HG03139 (cell line): ENCODE data around the gene TPST2.

Experiments
- ATAC-seq: cut with Tn5 transposase; IDR thresholded peaks from one replicate; pipeline ENCODE4 v1.9.1; 2021; ENCODE audit not compliant: unreplicated experiment

The TPST2 gene

GRCh38 chr22:26558248-26558895 is 31.6 kb downstream of the TPST2 start:
- no peak for ATAC-seq

GRCh38 chr22:26556904-26557303 is 33.0 kb downstream of the TPST2 start:
- no peak for ATAC-seq

- no peak for ATAC-seq
Measured at GRCh38 chr22:26555478-26555877, 34.5 kb downstream of the TPST2 start.

DNA sequence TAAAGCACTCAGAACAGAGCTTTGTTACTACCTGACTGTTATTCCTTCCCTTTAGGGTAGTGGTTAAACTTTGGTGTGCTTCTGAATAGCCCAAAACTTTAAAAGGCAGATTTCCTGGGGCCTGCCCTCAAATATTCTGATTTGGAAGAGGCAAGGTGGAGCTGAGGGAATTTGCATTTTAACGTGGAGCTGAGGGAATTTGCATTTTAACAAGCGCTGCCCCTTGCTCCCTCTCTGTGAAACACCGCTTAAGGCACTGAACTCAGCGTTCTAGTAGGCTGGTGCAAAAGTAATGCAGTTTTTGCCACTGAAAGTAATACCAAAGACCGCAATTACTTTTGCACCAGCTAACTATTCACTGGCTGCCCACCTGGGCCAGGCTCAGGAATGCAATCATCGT is 35.0 kb downstream of the TPST2 start:
- ATAC-seq = no peak

DNA sequence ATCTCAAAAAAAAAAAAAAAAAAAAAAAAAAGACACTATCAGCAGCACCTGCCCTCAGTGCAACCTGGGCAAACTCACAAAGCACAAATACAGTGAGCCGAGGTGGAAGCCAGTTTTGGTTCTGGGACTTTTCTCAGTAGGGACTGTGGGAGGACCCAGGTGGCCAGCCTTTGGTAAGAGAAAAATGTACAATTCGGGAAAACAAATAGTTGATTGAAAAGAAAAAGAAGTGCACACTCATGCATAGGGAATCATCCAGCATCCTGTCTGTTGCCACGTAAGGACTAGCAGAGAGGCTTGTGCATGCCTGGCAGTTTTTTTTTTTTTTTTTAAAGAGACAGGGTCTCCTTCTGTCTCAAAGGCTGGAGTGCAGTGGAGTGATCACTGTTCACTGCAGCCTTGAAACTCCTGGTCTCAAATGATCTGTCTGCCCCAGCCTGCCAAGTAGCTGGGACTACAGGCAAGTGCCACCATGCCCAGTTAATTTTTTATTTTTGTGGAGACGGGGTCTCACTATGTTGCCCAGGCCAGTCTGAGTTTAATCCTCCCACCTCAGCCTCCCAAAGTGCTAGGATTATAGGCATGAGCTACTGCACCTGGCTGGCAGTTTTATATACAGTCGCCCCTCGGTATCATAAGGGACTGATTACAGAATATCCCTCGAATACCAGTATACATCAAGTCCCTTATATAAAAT is 36.7 kb downstream of the TPST2 start:
- no peak for ATAC-seq

DNA sequence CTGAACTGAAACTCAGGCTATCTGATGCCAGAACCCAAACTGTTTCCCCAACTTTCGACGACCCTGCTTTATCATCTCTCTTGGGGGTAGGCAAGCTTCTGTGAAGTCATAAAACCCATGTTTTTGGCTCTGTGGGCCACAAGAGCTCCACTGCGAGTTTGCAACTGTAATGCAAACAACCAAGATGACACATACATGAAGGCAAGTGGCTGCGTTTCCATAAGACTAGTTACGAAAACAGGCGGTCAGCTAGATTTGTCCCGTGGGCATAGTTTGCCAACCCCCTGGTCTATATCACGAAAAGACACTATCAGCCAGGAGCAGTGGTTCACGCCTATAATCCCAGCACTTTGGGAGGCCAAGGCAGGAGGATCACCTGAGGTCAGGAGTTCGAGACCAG is 37.5 kb downstream of the TPST2 start:
- no peak for ATAC-seq

DNA sequence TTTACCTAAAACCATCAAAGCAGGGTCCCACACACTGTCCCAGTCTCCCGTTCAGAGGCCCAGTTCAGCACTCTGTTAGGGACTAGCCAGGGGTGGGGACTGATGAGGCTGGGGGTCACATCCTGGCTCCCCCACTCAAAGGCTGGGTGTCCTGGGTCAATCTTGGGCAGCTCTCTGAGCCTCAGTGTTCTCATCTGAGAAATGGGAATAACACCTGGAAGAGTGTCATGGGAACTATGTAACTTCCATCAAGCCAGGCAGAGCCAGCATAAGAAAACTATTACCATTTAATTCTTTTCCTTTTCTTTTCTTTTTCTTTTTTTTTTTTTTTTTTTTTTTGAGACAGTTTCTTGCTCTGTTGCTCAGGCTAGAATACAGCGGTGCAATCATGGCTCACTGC is 38.4 kb downstream of the TPST2 start:
- ATAC-seq = no peak

DNA sequence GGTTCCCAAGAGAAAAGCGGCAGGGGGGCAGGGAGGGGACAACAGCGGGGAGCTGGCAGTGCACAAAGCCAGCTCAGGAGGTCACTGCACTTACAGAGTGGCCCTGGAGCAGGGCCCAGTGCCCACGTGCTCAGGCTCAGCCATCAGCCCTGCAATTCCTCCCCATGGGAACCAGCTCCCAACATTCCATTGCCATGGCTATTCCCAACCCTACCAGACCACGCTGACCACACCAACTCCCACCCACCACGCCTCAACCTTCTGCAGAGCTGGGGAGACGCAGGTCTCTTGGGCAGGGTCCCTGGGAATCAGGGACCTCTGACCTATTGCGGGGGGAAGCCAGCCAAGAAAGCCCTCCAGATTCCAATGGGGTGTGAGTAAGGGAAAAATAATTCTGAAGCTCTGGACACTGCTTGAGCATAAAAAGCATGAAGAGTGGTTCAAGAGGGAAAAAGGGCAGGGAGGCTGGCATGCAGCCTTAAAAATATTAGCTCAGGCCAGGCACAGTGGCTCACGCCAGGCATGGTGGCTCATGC is 39.4 kb downstream of the TPST2 start:
- ATAC-seq = no peak

- no peak for ATAC-seq
Measured at GRCh38 chr22:26549902-26550497, 39.9 kb downstream of the TPST2 start.

DNA sequence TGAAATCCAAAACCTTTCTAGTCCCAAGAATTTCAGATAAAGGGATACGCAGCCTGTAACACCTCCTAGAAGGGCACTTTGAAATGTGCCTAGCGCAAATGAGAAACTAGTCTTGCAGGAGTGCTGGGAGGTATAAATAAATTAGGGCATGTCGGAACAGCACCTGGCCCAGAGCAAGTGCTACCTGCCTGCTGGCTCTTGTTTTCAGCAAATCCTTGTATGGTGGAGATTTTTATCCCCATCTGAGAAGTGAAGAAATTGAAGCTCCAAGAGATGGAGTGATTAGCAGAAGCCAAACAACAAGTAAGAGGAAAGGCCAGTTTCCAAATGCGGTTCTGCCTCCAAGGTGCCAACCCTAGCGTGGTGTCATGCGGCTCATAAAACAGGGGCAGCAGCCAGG is 40.9 kb downstream of the TPST2 start:
- ATAC-seq = no peak

DNA sequence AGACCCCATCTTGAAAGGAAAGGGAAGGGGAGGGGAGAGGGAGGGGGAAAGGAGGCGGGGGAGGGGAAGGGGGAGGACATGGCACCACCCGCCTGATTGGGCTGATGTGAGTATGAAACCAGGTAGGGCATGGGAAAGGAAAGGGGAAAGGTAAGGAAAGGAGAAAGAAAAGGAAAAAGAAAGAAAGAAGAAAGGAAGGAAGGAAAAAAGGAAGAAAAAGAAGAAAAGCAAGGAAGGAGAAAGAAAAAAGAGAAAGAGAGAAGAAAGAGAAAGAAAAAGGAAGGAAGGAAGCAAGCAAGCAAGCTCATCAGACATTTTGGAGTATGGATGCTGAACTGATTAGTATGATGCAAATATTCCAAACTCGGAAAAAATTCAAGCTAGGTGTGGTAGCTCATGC is 41.6 kb downstream of the TPST2 start:
- ATAC-seq = no peak

- no peak for ATAC-seq
Measured at GRCh38 chr22:26547837-26548236, 42.1 kb downstream of the TPST2 start.

GRCh38 chr22:26547426-26547825 is 42.5 kb downstream of the TPST2 start:
- no peak for ATAC-seq

DNA sequence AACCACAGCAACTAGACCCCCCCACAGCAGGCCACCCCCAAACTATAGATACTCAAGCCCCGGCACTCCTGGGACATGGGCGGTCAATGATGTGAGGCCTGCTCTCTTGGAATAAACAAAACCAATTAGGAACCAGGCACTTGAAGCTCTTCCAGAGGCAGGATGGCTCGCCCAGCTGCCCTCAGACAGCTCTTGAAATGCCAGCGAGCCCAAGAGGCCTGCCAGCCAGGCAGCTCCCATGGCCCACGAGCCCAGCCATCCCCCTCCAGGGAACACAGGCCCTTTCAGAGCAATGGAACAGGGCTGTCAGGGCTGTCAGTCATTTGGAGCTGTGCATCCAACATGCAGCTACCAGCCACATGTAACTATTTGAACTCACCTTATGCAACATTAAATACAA is 43.6 kb downstream of the TPST2 start:
- no peak for ATAC-seq

- ATAC-seq = no peak
Measured at GRCh38 chr22:26545827-26546226, 44.1 kb downstream of the TPST2 start.

GRCh38 chr22:26545385-26545784 is 44.5 kb downstream of the TPST2 start:
- ATAC-seq = no peak

GRCh38 chr22:26544489-26544888 is 45.4 kb downstream of the TPST2 start:
- no peak for ATAC-seq

DNA sequence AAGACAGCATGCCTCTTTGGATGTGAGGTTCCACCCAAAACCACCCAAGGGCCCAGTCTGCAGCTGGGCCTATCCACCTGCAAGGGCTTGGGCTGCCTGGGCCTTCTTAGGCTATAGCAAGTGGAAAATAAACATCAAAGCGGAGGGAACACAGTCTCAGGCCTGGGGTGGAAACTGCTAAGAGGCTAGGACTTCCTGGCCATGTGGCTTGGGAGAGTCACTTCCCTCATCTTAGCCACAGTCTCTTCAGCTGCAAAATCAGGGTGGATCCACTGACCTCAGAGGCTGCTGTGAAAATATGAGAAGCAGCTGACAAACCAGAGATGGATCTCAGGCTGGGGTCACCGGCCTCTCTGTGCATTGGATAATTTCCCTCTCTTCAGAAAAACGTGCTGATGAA is 47.1 kb downstream of the TPST2 start:
- ATAC-seq = no peak

DNA sequence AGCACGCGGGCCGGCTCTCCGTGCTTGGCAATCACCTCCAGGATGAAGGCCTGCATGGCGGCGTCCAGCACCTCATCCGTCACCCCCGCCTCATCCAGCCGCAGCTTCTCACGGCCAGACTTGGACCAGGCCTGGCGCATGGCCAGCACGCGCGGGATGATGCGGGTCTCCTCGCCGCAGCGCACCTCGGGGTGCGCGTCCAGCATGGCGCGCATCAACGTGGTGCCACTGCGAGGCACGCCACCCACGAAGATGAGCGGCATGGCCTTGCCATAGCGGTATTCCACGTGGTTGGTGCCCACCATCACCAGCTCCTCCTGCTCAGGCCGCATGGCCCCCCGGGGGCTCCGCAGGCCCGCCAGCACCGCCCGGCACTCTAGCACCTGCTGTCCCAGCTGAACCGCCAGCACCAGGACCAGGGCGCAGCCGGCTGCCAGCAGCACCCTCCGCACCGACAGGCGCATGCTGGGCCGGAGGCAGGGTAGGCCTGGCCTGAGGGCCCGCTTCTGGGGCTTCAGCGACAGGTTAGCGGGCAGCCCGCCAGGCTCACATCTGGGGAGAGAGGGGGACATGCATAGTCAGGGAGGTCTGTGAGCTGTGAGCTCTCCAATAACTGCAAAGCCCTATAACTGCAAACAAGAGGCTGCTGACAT is 48.6 kb downstream of the TPST2 start:
- no peak for ATAC-seq

GRCh38 chr22:26540119-26540518 is 49.8 kb downstream of the TPST2 start:
- ATAC-seq = no peak

- ATAC-seq = no peak
Measured at GRCh38 chr22:26536762-26537134, 53.2 kb downstream of the TPST2 start.
